Stimulated activated CD8-positive, alpha-beta memory T cell treated with anti-CD3 and anti-CD28 coated beads, Interleukin-4, amount 100 ng/mL, for 24 hours (primary cell): ENCODE results near the gene PSMD8.
"Not testable (repeated sequence)": the region's sequence is repeated elsewhere in the genome, so short reads cannot be mapped to it uniquely, and the experiment has no call there.

Experiments used
- DNase-seq: peaks from one replicate; pipeline ENCODE4 v3.0.0-alpha.2; 2020; ENCODE audit warnings: low read depth

PSMD8 gene

DNA sequence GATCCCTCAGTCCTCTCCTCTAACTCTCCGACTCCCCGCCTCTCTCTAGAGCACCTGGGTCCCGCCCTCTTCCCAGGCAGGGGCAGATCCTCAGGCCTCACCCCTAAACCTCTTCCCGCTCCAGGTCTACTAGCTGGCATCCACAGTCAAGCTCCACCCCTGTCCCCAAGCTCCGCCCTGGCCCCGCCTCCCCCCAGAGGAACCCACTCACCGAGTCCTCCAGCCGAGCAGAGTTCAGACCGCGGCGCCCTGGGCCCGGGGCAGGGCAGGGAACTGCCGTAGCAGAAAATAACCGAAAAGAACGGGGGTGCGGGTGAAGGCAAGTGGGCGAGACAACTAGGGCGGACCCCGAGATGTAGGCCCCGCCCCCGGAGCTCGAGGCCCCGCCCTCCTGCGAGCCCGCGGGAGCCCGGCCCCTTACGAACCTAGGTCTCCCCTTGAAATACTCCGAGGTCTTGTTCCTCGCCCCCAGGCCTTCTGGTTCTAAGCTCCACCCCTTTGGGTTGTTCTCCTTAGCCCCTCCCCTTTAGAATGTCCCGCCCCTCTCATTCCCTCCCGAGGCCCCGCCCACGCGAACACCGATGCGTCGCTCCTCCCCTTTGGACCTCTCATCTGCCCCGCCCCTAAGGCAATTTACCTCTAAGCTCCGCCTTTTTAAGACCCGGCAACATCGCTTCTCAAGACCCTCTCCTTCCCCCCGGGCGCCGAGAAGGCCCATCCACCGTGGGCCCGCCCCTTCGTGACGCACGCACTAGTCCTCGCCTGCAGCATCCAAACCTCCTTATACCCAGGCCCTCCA lies 13.4 kb downstream of the PSMD8 start, which contains the start of gene GGN:
Gene GGN, minus strand, starts transcription at position 485 of the 799 bp plus-strand sequence. CDS start 773 bp downstream, outside the sequence.
- DNase-seq = peak; percentile 58

- DNase-seq = no peak
Observed at GRCh38 chr19:38388349-38389100, 14.2 kb downstream of the PSMD8 start, which contains the start of gene SPRED3. SPRED3 (plus strand) TSS chr19:38388697; CDS start chr19:38390303, 1,606 bp downstream.

DNA sequence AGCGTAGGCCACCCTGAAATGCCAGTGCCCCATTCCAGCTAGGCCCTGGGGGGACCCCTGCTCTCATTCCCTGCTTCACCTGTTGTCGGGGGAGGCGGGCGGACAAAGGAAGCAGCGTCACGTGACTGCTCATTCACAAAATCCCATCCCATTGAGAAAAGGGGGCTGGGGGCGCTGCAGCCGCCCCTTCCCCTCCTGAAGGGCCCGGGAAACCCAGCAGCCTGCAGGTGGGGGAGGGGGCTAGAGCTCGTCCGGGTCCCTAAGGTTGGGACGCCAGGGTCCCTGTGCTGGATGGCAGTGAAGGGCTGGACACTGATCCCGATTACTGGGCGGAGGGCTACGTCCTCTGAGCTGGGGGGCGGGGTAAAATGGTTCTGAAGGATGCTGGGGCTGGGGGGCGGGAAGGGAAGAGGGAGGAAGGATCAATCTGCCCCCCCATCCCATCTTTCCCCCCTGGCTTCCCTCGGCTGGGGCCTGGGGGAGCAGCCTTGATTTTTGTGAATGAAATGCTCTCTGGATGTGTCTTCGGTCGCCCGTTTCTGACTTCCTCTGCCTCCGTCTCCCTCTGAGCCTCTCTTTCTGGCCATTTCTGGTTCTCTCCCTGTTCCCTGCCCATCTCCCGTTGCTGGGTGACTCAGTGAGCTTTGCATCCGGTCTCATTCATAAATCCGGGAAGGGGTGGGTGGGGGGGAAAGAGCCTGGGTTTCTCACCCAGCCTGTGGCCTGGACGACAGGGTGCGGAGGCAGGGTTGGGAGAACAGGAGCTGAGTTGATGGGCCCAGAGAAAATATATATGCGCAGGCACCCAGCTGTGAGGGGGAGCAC lies 14.9 kb downstream of the PSMD8 start:
- no peak for DNase-seq

DNA sequence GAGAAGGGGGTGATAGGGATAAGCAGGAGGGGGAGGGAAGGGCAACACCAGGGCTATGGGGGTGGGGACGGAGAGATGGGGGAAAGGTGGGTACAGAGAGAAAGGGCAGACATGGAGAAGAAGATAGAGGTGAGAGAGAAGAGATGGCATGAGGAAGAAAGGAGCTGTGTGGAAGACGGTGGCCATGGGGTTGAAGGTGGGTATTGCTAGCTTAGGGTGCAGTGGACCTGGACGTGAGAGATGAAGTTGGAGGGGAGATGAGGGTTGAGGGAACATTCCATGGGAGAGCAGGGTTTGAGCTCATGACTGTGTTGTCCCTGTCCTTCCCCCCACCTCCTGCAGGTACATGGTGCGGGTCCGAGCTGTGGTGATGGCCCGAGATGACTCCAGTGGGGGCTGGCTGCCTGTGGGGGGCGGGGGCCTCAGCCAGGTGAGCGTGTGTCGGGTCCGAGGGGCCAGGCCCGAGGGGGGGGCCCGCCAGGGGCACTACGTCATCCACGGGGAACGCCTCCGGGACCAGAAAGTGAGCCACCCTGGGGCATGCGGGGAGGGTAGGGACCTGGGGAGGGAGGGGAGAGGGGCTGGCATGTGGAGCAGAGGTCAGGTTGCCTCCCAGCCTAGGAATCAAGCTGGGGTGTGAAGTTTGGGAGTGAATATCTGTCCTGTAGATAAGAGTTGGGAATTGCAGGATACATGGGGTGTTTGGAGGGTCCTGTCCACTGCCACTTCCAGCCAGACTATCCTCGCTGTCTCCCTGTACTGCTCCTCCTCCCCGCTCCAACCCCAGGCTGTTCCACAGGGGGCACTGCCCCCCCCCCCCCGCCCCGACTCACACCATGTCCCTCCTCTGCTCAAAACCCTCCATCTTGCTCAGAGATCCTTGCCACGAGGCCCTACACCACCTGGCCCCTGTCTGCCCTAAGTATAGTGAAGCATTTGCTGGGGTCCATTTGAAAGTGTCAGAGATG lies 15.9 kb downstream of the PSMD8 start:
- DNase-seq = no peak

DNA sequence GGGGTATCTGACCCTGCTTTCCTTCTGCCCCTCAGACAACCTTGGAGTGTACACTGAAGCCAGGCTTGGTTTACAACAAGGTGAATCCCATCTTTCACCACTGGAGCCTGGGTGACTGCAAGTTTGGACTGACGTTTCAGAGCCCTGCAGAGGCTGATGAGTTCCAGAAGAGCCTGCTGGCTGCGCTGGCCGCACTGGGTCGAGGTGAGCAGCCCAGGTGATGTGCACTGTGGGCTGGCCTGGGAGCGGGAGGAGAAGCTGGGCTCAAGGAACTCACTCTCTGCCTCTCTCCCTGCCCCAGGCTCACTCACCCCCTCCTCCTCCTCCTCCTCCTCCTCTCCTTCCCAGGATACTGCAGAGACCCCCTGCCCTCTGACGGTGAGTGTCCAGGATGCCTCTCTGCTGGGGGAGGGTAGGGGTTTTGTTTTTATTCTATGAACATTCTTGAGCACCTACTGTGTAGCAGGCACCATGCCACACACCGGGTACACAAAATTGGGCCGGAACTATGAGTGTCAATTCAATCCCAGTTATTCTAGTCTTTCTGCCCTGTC lies 17.6 kb downstream of the PSMD8 start:
- no peak for DNase-seq

DNA sequence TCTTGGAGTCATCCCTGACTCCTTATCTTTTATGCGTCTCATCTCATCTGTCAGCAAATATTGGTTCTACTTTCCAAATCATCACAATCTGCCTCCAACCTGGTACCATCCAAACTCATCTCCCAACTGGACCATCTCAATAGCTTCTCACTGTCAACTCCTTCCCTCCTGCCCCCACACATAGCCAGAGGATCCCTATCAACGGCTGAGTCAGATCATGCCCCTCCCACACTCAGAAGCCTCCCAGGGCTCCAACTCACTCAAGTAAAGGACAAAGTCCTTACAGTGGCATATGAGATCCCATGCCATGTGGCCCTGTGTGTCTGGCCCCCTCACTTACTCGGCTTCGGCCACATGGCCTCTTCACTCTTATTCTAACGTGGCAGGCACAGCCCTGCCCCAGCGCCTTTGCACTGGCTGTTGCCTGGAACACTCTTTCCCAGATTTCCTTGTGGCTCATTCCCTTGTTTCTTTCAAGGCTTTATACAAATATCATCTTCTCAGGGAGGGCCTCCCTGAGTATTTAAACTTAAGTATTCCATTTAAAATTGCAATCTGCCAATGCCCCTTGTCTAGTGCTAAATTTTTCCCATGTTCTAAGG lies 18.4 kb downstream of the PSMD8 start:
- no peak for DNase-seq

DNA sequence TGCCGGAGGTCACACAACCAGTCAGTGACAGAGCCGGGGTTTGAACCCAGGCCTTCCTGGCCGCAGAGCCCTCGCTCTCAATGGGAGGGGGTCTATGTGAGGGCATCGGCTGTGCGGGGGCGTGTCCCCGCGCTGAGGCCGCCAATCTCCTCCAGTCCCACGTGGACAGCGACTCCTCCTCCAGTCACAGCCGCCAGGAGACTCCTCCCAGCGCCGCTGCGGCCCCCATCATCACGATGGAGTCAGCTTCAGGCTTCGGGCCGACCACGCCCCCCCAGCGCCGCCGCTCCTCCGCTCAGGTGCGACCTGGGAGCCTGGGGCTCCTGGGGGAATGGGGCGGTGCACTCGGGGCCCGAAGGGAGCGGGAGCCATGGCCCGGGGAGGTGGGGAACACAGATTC lies 20.1 kb downstream of the PSMD8 start:
- DNase-seq = peak; percentile 63

GRCh38 chr19:38395381-38396114 lies 21.2 kb downstream of the PSMD8 start:
- DNase-seq = peak; percentile 28

GRCh38 chr19:38399081-38399480 lies 24.7 kb downstream of the PSMD8 start:
- no peak for DNase-seq

DNA sequence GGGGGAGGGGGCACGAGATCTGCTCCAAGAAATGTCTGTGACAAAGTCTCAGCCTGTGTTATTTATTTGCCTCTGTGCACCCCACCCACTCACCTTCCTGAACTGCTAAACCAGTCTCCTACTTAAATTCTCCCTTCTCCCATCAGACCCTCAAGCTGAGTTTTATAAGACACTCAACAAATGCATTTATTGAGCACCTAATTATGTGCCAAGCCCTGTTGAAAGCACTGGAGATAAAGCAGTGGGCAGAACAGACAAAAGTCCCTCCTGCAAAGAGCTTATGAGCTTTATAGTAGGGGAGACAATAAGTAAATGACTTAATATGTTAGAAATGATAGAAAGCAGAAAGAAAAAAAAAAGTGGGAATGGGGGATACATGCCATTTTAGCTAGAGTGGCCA lies 25.2 kb downstream of the PSMD8 start:
- no peak for DNase-seq

DNA sequence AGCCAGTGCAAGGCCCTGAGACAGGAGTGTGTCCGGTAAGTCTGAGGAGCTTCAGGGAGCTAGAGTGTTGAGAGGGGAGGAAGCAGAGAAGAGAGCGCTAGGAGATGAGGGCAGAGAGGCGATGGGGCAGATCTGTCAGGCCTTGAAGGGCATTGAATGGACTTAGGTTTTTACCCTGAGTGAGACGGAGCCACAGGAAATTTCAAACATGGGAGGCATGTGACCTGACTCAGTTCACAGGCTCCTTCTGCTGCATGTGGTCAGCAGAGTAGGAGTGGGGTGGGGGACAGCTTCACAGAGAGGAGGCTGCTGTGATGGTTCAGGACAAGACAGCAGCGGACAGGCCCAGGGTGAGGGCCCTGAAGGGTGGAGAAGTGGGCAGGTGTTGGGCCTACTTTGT lies 26.0 kb downstream of the PSMD8 start:
- DNase-seq = no peak

DNA sequence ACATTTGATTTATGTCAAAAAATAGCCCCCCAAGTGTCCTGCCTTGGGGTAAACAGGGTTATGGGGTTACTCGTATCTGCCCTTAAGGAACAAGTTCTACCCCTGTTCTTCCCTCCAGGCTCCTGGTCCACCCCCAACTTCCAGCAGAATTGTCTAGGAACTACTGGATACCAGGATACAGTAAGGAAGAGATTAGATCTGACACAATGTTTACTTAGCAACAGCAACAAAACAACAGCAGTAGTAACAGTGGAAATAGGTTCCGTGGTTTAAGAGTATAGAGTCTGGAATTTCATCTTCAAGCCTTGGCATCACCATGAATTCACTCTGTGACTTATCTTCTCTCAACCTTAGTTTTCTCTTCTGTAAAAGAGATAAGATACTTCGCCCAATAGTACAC lies 26.8 kb downstream of the PSMD8 start:
- no peak for DNase-seq

GRCh38 chr19:38402623-38402966 lies 28.2 kb downstream of the PSMD8 start:
- DNase-seq = no peak

DNA sequence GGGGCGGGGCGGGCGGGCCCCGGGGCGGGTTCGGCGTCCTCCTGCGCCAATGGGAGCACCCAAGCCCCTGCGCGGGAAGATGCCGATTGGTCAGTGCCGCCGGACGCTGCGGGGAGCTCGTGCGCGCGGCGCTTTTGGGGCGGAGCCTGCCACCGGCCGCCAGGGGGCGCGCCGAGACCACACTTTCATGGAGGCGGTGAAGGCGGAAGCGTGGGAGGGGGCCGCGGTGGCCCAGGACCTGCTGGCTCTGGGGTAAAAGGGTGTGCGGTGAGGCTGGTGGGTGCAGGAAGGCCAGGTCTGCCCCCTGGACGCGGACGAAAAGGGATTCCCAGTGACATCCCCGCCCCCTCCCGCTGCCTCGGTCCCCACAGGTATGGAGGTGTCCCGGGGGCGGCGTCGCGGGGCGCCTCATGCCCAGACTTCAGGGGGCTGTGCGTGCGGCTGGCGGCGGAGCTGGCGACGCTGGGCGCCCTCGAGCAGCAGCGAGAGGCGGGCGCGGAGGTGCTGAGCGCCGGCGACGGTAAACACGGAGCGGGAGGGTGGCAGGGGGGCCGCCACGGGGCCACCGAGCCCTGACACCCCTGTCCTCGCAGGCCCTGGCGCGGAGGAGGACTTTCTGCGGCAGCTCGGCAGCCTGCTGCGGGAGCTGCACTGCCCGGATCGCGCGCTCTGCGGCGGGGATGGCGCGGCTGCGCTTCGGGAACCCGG lies 28.8 kb downstream of the PSMD8 start, which contains the start of gene FAM98C:
Gene FAM98C, plus strand, starts transcription at position 127 of the 708 bp plus-strand sequence. Its CDS starts 61 bp downstream, at position 188.
- peak; percentile 94 for DNase-seq

- no peak for DNase-seq
Observed at GRCh38 chr19:38404858-38405257, 30.5 kb downstream of the PSMD8 start.

DNA sequence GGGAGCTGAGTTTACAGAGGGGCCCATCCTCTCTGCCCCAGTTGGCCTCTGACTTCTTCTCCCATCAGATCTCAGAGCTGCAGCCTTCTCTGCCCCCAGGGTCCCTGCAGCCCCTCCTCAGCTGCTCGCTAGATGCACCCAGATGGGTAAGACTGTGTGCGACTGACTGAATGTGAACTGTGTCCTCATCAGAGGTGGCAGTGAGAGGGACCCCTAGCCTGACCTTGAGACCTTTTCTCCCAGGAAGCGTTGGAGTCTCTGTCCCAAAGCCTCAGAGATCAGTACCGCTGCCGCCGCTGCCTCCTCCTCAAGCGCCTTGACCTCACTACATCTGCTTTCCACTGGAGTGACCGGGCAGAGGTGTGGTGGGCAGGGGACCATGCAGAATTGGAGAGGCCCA lies 30.9 kb downstream of the PSMD8 start:
- DNase-seq = no peak

DNA sequence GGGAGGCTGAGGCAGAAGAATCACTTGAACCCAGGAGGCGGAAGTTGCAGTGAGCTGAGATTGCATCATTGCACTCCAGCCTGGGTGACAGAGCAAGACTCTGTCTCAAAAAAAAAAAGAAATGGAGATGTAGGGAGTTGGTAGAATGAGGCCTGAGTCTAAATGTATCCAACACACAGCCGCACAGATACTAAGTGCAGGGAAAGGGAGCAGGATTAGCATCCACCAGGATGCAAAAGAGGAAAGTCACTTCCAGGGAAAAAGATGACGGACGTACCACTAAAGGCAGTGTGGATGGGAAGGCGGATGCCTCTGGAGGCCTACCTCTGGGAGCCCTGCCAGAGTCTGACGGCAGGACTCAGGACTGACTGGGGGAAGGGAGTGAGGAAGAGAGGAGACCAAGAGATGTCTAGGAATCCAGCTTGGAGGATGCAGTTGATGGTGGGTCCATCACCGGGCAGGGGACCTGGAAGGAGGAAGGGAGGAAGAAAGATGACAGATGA lies 35.3 kb downstream of the PSMD8 start:
- DNase-seq = no peak

DNA sequence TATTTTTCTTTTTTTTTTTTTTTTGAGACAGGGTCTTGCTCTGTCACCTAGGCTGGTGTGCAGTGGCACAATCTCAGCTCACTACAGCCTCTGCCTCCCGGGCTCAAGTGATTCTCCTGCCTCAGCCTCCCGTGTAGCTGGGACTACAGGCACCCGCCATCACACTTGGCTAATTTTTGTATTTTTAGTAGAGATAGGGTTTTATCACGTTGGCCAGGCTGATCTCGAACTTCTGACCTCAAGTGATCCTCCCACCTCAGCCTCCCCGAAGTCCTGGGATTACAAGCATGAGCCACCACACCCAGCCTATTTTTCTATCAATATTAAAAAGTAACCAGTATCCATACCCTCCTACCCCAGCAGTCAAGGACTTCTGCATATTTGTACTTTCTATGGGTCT lies 36.0 kb downstream of the PSMD8 start:
- DNase-seq = not testable (repeated sequence)
